Activated CD4-positive, alpha-beta T cell treated with anti-CD3 and anti-CD28 coated beads, Interleukin-2, amount 10 ng/mL, durations not matched to agents 24 days and 14 days (primary cell): ENCODE data around the gene LILRA6. TPM values are rescaled to one million over a fixed set of nuclear protein-coding genes. Genes with fewer than 3 reads are reported as not detected.
A peak's percentile ranks its signal among the peaks of the same experiment; 100 is the strongest.
"Not testable (repeated sequence)": the region's sequence is repeated elsewhere in the genome, so short reads cannot be mapped to it uniquely, and the experiment has no call there.

Source experiments
- DNase-seq: peaks from one replicate; pipeline ENCODE4 v3.0.0; 2022
- H3K27ac Mint-ChIP-seq: one replicate; pipeline ENCODE4 v1.8.0; 2022; ENCODE audit warnings: mild to moderate bottlenecking, mixed read lengths
- H3K27me3 Mint-ChIP-seq: one replicate; pipeline ENCODE4 v1.8.0; 2022; ENCODE audit warnings: mixed read lengths
- H3K36me3 Mint-ChIP-seq: one replicate; pipeline ENCODE4 v1.8.0; 2022; ENCODE audit warnings: low read depth, mild to moderate bottlenecking, mixed read lengths
- H3K4me1 Mint-ChIP-seq: one replicate; pipeline ENCODE4 v1.8.0; 2021; ENCODE audit warnings: mixed read lengths
- H3K4me3 Mint-ChIP-seq: one replicate; pipeline ENCODE4 v1.8.0; 2022; ENCODE audit warnings: mild to moderate bottlenecking, moderate library complexity, mixed read lengths
- H3K9me3 Mint-ChIP-seq: one replicate; pipeline ENCODE4 v1.8.0; 2021; ENCODE audit warnings: mixed read lengths
- intact Hi-C: fragments of 100-400 bp; cut with micrococcal nuclease; formaldehyde crosslinking; loops from one replicate; pipeline ENCODE4 v1.15.1; 2023
- total RNA-seq: library from RNA; stranded (reverse); gene quantifications from 2 replicates; pipeline ENCODE4 v1.2.3, GENCODE V29; 2022

The LILRA6 gene
- total RNA-seq, 1 donor from 2014 or later, result 0.09 TPM

DNA sequence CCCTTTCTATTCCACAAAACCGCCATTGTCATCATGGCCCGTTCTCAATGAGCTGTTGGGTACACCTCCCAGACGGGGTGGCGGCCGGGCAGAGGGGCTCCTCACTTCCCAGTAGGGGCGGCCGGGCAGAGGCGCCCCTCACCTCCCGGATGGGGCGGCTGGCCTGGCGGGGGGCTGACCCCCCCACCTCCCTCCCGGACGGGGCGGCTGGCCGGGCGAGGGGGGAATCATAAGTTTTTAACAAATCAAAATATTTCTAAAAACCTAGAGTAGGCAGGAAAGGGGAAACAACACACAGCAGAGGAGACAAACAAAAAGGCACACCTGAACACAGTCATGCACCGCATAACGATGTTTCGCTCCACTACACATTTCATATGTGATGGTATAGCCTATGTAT lies 27.9 kb downstream of the LILRA6 start:
- H3K27ac Mint-ChIP-seq, H3K9me3 Mint-ChIP-seq, intact Hi-C loops, H3K4me3 Mint-ChIP-seq, DNase-seq, H3K27me3 Mint-ChIP-seq: not testable (repeated sequence)
- Mint-ChIP-seq H3K36me3 (peaks cover 32% of the 10 kb centered on the region), H3K4me1 (peaks cover 19% of the 10 kb centered on the region)

- H3K27ac Mint-ChIP-seq, DNase-seq, H3K27me3 Mint-ChIP-seq, H3K9me3 Mint-ChIP-seq, H3K4me3 Mint-ChIP-seq, intact Hi-C loops: not testable (repeated sequence)
- H3K4me1 Mint-ChIP-seq, result peaks cover 24% of the 10 kb centered on the region
- H3K36me3 Mint-ChIP-seq, result peaks cover 36% of the 10 kb centered on the region
Observed at GRCh38 chr19:54214217-54214616, 28.4 kb downstream of the LILRA6 start.

DNA sequence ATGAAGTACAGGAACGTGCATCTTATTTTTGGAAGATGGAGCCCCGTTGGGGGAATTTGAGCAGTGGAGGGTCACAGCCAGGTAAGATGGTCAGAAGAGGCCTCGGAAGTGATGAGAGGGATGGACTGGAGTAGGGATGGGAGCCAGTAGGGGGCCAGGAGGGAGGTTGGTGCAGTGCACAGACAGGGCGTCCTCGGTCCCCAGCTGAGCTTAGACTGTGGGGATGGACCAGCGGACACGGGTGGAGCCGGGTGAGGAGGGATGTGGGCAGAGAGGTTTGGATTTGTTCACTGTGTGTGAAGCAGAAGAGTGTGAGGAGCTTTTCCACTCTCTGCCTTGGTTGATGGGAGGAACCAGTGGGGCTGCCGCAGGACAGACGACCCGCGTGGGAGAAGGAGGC lies 31.4 kb downstream of the LILRA6 start:
- no peak for DNase-seq
- H3K4me1 Mint-ChIP-seq, result peaks cover 51% of the 10 kb centered on the region
- intact Hi-C loops, result loop anchor here (2.0 kb wide), 1 partner anchor 344 kb away; the partner anchor contains the start of gene MYADM
- peaks cover 4% of the 10 kb centered on the region for H3K9me3 Mint-ChIP-seq
- peak overlapping the region; percentile 73 for H3K4me3 Mint-ChIP-seq
- H3K27me3 Mint-ChIP-seq, result no peaks in the 10 kb centered on the region
- peak overlapping the region; percentile 90 for H3K27ac Mint-ChIP-seq
- H3K36me3 Mint-ChIP-seq, result peaks cover 59% of the 10 kb centered on the region

GRCh38 chr19:54209811-54210494 lies 32.6 kb downstream of the LILRA6 start:
- peak; percentile 62 for DNase-seq
- no peaks in the 10 kb centered on the region for H3K27me3 Mint-ChIP-seq
- H3K4me3 Mint-ChIP-seq, result peak overlapping the region; percentile 66
- H3K27ac Mint-ChIP-seq, result peak overlapping the region; percentile 90
- H3K36me3 Mint-ChIP-seq, result peaks cover 68% of the 10 kb centered on the region
- peaks cover 58% of the 10 kb centered on the region for H3K4me1 Mint-ChIP-seq
- H3K9me3 Mint-ChIP-seq, result peaks cover 4% of the 10 kb centered on the region
- intact Hi-C loops, result loop anchor here (1.0 to 10.0 kb wide), 6 partner anchors 21 to 1045 kb away; partner anchors contain the start of genes LENG8, MYADM and PPP6R1

DNA sequence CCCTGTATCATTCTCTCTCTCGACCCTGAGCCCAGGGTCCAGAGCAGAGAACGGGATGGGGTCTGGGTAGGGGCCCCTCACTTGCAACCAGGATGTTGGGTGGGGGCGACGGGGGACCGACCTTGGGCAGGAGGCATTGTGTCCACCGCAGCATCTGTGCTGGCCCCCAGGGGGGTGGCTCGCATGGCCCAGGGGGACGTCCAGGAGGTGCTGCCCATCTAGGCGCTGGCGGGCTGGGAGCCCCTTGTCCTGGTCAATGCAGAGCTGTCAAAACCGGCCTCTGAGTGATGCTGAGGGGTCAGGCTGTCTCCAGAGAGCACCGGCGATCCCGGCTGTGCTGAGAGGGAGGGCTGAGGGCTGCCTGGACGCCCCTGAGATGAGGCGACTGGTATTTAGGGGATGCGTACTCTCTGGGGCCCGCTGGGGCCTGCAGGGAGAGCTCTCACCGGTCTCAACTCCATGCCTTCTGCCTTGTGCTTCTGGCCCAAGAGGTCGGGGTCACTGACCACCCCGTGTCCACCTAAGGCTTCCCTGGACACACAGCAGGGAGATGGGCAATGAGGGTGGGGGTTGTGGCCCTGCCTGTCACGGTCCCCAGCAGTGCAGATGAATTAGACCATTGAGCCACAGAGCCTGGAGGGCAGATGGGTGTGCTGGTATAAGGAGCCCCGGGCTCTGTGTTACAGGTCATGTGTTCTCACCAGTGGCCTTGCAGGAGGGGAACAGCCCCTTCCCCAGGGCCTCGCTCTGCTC lies 33.4 kb downstream of the LILRA6 start:
- Mint-ChIP-seq H3K4me1 (peaks cover 64% of the 10 kb centered on the region), H3K36me3 (peaks cover 75% of the 10 kb centered on the region), H3K27ac (peak overlapping the region; percentile 90), H3K27me3 (no peaks in the 10 kb centered on the region), H3K4me3 (peak overlapping the region; percentile 19), H3K9me3 (peaks cover 4% of the 10 kb centered on the region)
- intact Hi-C loops, result loop anchor here (5.0 to 10.0 kb wide), 3 partner anchors 236 to 1046 kb away; partner anchors contain the start of genes LENG8 and PPP6R1
- DNase-seq, result peak; percentile 58

- DNase-seq, result no peak
- Mint-ChIP-seq H3K27ac (peak overlapping the region; percentile 95), H3K27me3 (no peaks in the 10 kb centered on the region), H3K4me1 (peaks cover 67% of the 10 kb centered on the region), H3K4me3 (peak overlapping the region; percentile 95), H3K36me3 (peaks cover 80% of the 10 kb centered on the region), H3K9me3 (peaks cover 4% of the 10 kb centered on the region)
- intact Hi-C loops, result loop anchor here (1.0 to 10.0 kb wide), 4 partner anchors 8 to 1046 kb away; partner anchors contain the start of genes LENG8, PPP6R1 and RPS9
Observed at GRCh38 chr19:54208784-54209057, 33.9 kb downstream of the LILRA6 start.

DNA sequence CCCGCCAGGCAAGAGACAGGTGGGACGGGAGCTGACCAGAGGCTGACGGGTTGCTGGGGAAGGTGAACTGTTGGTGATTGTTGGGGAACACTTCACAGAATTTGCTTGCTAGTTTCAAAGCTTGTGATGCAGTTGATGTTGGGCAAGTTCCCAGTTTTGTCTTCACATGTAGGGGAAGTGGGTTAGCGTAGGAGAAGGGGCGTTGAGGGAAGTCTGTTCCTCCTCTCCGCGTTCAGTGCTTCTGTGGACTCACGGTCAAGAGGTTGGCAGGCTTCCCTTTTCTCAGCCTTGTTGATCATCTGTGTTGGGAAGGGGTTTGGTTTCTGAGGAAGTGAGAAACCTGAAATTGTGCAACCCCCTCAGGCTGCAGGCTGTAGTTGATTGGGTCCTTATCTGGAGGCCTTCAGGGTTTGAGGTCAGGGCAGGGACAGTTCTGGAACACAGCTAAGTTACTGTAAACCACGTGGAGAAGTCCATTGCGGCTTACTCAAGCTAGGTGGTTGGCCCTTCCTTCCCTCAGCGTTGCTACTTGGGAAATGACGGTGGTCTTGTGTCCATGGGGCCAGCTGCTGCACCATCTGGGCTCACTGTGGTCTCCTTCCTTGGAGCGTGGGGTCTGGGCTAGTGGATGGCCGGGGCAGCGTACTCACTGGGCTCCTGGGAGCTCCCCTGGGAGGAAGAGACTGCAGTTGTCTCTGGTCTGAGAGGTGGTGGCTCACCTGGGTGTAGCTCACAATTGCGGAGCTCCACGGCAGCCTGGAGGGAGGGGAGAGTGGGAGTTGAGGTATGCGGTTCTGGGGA lies 34.4 kb downstream of the LILRA6 start:
- peaks cover 4% of the 10 kb centered on the region for H3K9me3 Mint-ChIP-seq
- H3K36me3 Mint-ChIP-seq, result peaks cover 83% of the 10 kb centered on the region
- H3K4me3 Mint-ChIP-seq, result peak overlapping the region; percentile 95
- H3K4me1 Mint-ChIP-seq, result peaks cover 71% of the 10 kb centered on the region
- peak overlapping the region; percentile 95 for H3K27ac Mint-ChIP-seq
- no peaks in the 10 kb centered on the region for H3K27me3 Mint-ChIP-seq
- DNase-seq, result peak; percentile 76
- intact Hi-C loops, result loop anchor here (1.0 to 10.0 kb wide), 4 partner anchors 8 to 1047 kb away; partner anchors contain the start of genes LENG8, PPP6R1 and RPS9

- DNase-seq, result no peak
- peak overlapping the region; percentile 95 for H3K4me3 Mint-ChIP-seq
- peak overlapping the region; percentile 95 for H3K27ac Mint-ChIP-seq
- peaks cover 76% of the 10 kb centered on the region for H3K4me1 Mint-ChIP-seq
- intact Hi-C loops, result loop anchor here (5.0 to 10.0 kb wide), 3 partner anchors 237 to 1047 kb away; partner anchors contain the start of genes LENG8 and PPP6R1
- peaks cover 85% of the 10 kb centered on the region for H3K36me3 Mint-ChIP-seq
- peaks cover 4% of the 10 kb centered on the region for H3K9me3 Mint-ChIP-seq
- H3K27me3 Mint-ChIP-seq, result no peaks in the 10 kb centered on the region
Observed at GRCh38 chr19:54207676-54207982, 35.0 kb downstream of the LILRA6 start.

DNA sequence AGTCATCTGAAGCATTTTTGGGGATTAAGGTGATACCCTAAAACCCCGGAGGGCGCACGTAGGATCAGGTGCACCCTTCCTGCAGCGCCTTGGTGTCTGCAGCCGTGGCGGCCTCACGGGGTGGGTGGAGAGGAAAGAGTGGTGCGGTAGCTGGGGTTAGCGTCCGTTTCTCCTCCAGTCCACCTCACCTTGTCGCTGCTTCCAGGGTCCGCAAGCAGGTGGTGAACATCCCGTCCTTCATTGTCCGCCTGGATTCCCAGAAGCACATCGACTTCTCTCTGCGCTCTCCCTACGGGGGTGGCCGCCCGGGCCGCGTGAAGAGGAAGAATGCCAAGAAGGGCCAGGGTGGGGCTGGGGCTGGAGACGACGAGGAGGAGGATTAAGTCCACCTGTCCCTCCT lies 35.4 kb downstream of the LILRA6 start:
- not testable (repeated sequence) for H3K27me3 Mint-ChIP-seq, DNase-seq, H3K9me3 Mint-ChIP-seq
- Mint-ChIP-seq H3K27ac (peak overlapping the region; percentile 95), H3K4me1 (peaks cover 79% of the 10 kb centered on the region), H3K36me3 (peaks cover 88% of the 10 kb centered on the region), H3K4me3 (peak overlapping the region; percentile 95)
- intact Hi-C loops, result loop anchor here (5.0 to 10.0 kb wide), 3 partner anchors 238 to 1048 kb away; partner anchors contain the start of genes LENG8 and PPP6R1

DNA sequence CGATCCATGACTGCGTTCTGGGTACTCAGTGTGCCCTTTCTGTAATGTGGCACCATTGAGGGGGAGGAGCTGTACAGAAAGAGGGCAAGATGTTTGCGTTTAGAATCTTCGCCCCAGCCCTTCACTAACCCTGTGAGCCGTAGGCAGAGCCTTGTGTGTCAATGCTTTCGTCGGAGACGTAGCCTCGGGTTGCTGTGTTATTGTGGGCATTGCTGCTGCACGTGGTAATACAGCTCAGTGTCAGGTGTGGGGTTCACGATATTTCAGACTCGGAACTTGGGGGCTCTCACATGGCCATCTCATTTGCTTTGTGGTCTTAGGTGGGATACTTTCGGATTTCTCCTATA lies 35.8 kb downstream of the LILRA6 start:
- peaks cover 4% of the 10 kb centered on the region for H3K9me3 Mint-ChIP-seq
- peaks cover 82% of the 10 kb centered on the region for H3K4me1 Mint-ChIP-seq

GRCh38 chr19:54206030-54206830 lies 36.4 kb downstream of the LILRA6 start:
- intact Hi-C loops, result loop anchor here (5.0 to 10.0 kb wide), 3 partner anchors 239 to 1049 kb away; partner anchors contain the start of genes LENG8 and PPP6R1
- DNase-seq, result no peak
- Mint-ChIP-seq H3K36me3 (peaks cover 94% of the 10 kb centered on the region), H3K27ac (peak overlapping the region; percentile 95), H3K4me3 (peak overlapping the region; percentile 95), H3K9me3 (peaks cover 4% of the 10 kb centered on the region), H3K4me1 (peaks cover 83% of the 10 kb centered on the region), H3K27me3 (no peaks in the 10 kb centered on the region)

More for the DNA sequence above, 35.8 kb downstream of the LILRA6 start:
- Mint-ChIP-seq H3K4me3 (peak overlapping the region; percentile 95), H3K36me3 (peaks cover 90% of the 10 kb centered on the region), H3K27ac (peak overlapping the region; percentile 95), H3K27me3 (no peaks in the 10 kb centered on the region)
- intact Hi-C loops, result loop anchor here (5.0 to 10.0 kb wide), 3 partner anchors 238 to 1048 kb away; partner anchors contain the start of genes LENG8 and PPP6R1
- DNase-seq, result no peak

GRCh38 chr19:54204767-54205468 lies 37.7 kb downstream of the LILRA6 start:
- Mint-ChIP-seq H3K4me1 (peaks cover 77% of the 10 kb centered on the region), H3K9me3 (no peaks in the 10 kb centered on the region), H3K4me3 (peak overlapping the region; percentile 95), H3K27ac (peak overlapping the region; percentile 25), H3K36me3 (peaks cover 89% of the 10 kb centered on the region), H3K27me3 (no peaks in the 10 kb centered on the region)
- no peak for DNase-seq
- intact Hi-C loops, result loop anchor here (5.0 to 10.0 kb wide), 3 partner anchors 240 to 1050 kb away; partner anchors contain the start of genes LENG8 and PPP6R1
